HTERT RPE-1 (cell line): ENCODE measurements around the gene BCR.

ENCODE experiments used
- in situ Hi-C: fragments of 300-500 bp; cut with MboI; formaldehyde crosslinking; loops from 4 replicates; pipeline ENCODE4 v1.14.3; 2020; ENCODE audit warnings: low sequenced_read_pairs

Gene BCR

GRCh38 chr22:23193882-23194281, 13.6 kb downstream of the BCR start:
- in situ Hi-C loops = no loop called here

DNA sequence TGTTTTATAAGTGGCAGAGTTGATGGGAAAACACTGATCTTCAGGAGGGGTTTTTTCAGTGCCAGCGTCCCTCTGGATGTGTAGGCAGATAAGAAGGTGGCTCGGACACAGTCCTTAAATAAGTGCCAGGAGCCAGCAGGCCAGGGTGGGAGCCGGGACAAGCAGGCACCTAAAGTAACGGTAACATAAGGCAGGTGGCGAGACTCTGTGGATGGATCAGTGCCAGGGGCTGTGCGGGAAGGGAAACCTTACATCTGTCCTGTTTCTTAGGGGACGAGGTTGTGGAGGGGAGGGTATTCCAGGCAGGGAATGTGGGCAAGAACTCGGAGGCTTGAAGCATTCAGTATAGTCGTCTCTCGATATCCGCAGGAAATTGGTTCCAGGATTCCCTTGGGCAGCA, 15.9 kb downstream of the BCR start:
- in situ Hi-C loops = no loop called here

GRCh38 chr22:23197836-23198235, 17.5 kb downstream of the BCR start:
- in situ Hi-C loops = no loop called here

- in situ Hi-C loops = no loop called here
Observed at GRCh38 chr22:23199159-23199558, 18.9 kb downstream of the BCR start.

DNA sequence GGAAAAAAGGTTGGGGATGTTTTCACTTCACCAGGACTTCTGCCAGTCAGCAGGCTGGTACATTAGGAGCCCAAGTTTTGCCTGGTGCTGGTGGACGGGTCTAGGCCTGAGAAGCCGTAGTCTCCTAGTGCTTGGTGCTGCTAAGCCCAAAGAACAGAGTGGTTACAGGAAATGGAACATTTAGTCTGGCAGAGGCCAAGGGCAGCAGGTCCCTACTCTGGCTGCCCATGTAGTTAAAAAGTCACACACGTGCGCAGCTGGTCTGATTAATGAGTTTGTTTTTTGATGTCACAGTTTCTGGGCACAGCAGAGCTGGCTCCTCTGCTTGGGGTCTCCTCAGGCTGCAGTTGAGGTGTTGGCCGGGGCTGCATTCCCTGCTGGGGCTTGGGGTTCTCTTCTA, 20.6 kb downstream of the BCR start:
- in situ Hi-C loops = no loop called here

DNA sequence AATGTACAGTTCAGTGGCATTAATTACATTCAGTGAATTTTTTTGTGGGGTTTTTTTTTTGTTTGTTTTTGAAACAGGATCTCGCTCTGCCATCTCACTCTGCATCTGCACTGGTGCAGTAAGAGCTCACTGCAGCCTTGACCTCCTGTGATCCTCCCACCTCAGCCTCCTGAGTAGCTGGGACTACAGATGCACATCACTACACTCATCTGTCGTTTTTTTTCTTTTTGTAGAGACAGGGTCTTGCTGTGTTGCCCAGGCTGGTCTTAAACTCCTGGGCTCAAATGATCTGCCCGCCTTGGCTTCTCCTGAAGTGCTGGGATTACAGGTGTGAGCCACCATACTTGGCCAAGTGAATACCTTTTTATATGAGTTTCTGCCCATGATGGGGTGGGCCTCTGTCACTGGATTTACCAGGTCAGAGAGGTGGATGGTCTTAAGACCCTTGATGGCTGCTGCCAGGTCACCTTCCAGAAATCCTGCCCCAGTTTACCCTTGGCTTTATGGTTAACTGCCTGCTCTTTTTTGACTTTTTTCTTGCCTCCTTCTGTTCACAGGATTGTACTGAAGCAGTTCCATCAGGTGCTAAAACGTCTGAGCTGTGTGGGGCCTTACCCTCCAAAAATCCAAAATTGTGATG, 22.6 kb downstream of the BCR start:
- in situ Hi-C loops = no loop called here

- in situ Hi-C loops = no loop called here
Observed at GRCh38 chr22:23203452-23204124, 23.3 kb downstream of the BCR start.

DNA sequence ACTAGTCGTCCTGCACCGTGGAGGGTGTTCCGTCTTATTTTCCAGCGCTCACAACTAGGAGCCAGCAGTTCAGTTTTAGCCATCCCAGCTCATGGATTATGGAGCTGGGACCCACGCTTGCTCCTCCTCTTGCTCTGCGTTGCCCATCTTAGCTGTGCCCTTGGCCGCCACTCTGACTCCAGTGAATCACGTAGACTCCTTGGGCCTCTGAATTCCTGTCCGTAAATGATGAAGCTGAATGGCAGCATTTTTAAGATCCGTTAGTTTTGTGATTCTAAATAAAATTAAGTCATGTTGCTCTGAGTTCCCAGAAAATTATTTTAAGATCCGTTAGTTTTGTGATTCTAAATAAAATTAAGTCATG, 23.8 kb downstream of the BCR start:
- in situ Hi-C loops = no loop called here

DNA sequence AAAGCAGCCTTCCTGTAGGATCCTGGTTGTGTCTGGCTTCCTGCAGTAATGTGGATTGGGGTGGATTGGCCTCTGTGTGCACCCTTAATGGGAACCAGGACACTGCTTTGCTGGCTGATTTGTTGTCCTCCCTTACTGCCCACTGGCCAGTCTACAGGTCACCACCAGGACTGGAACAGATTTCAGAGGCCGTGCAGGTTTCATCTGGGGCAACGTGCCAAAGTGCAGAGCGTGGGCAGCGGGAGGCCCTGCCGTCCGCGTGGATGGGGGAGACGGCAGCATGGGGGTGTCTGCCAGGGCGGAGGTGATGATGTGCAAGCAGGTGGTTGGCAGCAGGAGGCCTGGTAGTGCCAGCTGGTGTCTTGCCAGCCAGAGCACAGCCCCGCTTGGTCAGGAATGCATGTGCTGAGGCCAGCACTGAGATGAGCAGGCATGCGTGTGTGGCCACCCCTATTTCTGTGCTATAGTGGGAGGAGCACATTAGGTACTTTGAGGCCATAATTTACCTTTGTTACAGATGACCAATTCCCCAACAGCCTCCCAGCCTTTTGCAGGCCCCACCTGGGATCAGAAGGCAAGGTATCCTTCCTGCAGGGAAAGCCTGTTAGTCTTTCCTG, 24.3 kb downstream of the BCR start:
- in situ Hi-C loops = no loop called here

- in situ Hi-C loops = no loop called here
Observed at GRCh38 chr22:23205339-23206049, 25.2 kb downstream of the BCR start.

DNA sequence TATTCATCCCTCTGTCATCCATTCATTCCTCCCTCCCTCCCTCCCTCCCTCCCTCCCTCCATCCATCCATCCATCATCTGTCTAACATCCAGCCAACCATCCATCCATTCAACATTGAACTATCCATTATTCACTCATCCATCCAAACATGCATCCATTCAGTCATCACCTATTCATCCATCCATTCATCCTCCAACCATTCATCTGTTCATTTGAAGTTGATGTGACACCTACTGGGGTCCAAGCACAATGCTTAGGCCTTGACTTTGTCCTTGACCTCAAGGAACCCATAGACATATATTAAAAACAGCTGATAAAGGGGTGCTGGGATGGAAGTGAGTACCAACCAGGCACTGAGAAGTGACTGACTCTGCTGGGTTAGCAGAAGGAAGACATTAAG, 26.6 kb downstream of the BCR start:
- in situ Hi-C loops = no loop called here

- in situ Hi-C loops = no loop called here
Observed at GRCh38 chr22:23207729-23208393, 27.6 kb downstream of the BCR start.

GRCh38 chr22:23210428-23211170, 30.3 kb downstream of the BCR start:
- in situ Hi-C loops = no loop called here

- in situ Hi-C loops = no loop called here
Observed at GRCh38 chr22:23211622-23212021, 31.3 kb downstream of the BCR start.

GRCh38 chr22:23212061-23213021, 32.0 kb downstream of the BCR start:
- in situ Hi-C loops = no loop called here

DNA sequence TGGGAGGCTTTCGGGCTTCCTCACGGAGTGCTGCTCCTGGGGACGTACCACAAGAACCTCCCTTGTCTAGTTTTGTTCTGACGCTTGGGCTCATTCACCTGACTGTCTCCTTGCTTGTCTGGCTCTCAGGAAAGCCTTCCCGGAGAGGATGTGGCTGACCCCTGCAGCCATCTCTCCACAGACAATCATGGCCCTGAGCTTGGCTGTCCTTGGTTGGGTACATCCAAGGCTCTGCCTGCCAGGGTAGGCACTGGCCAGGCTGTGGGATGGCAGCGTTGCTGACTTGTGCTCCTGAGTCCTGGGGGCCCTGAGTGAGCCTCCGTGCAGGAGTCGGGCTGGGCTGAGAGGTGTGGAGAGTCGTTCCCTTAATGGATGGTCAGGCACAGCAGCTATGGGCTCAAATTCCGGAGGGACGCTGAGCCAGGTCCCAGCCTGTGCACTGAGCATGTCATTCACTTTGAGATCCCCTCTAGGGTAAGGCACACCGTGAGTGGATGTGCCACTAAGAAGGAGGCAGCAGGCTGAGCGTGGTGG, 32.8 kb downstream of the BCR start:
- in situ Hi-C loops = no loop called here

DNA sequence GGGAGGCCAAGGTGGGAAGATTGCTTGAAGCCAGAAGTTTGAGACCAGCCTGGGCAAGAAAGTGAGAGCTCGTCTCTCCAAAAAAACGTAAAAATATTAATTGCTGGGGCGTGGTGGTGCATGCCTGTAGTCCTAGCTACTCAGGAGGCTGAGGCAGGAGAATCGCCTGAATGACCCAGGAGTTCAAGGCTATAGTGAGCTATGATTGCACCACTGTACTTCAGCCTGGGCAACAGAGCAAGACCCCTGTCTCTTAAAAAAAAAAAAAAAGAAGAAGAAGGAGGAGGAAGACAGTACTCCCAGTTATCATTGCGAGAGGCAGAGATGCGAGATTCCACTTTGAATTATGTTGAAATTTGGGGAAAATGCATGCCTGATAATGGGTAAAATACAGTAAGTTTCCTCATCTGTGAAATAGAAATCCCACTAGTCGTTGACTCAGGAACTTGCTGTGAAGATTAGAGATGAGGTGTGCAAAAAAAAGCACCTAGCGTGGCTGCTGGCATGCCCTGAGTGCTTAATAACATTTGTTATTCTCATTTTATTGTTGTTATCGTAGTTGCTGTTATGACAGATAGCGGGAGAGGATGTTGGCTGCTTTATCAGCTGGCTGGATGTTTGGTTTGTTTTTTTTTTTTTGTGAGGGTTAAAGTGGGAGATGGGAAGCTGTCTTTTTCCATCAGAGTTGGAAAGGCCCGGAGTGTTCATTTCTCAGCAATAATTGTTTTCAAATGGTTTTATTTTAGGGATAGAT, 33.4 kb downstream of the BCR start:
- in situ Hi-C loops = no loop called here

- in situ Hi-C loops = no loop called here
Observed at GRCh38 chr22:23214398-23214797, 34.1 kb downstream of the BCR start.
